Activated CD8-positive, alpha-beta T cell treated with anti-CD3 and anti-CD28 coated beads for 36 hours (primary cell): ENCODE results near the gene SLC22A31. TPM values are rescaled to one million over a fixed set of nuclear protein-coding genes. Genes with fewer than 3 reads are reported as not detected.
A peak's percentile ranks its signal among the peaks of the same experiment; 100 is the strongest.

ENCODE experiments used
- ATAC-seq: fragments of 200-7000 bp; cut with Tn5 transposase; one replicate; pipeline ENCODE4 v1.10.0; 2021; ENCODE audit warnings: mild to moderate bottlenecking, moderate library complexity
- CTCF ChIA-PET: fragments of 350-600 bp; sonication (Branson Sonifier 250); formaldehyde crosslinking; loops from one replicate; lab custom pipeline; 2021; ENCODE audit warnings: antibody characterized with exemption; lab: Charles Lee
- POLR2A ChIA-PET: fragments of 350-600 bp; sonication (Branson Sonifier 250); formaldehyde crosslinking; loops from one replicate; lab custom pipeline; 2021; ENCODE audit warnings: antibody characterized with exemption; lab: Charles Lee
- DNase-seq: peaks from one replicate; pipeline ENCODE4 v3.0.0-alpha.2; 2020
- H3K27ac Mint-ChIP-seq: one replicate; pipeline ENCODE4 v1.8.0; 2021; ENCODE audit warnings: mild to moderate bottlenecking, mixed read lengths
- H3K27me3 Mint-ChIP-seq: one replicate; pipeline ENCODE4 v1.8.0; 2021; ENCODE audit warnings: mixed read lengths
- H3K36me3 Mint-ChIP-seq: one replicate; pipeline ENCODE4 v1.8.0; 2021; ENCODE audit warnings: low read depth, mixed read lengths
- H3K4me1 Mint-ChIP-seq: one replicate; pipeline ENCODE4 v1.8.0; 2021; ENCODE audit warnings: low read depth, mixed read lengths
- H3K4me3 Mint-ChIP-seq: one replicate; pipeline ENCODE4 v1.8.0; 2021; ENCODE audit warnings: mild to moderate bottlenecking, moderate library complexity, mixed read lengths
- H3K9me3 Mint-ChIP-seq: one replicate; pipeline ENCODE4 v1.8.0; 2021; ENCODE audit warnings: mixed read lengths
- intact Hi-C: fragments of 100-400 bp; cut with micrococcal nuclease; formaldehyde crosslinking; loops from one replicate; pipeline ENCODE4 v1.10.0; 2022
- total RNA-seq, 2 experiments: library from RNA; stranded (reverse); gene quantifications; one replicate each; pipeline ENCODE4 v1.2.3, GENCODE V29; 2021
- TF ChIP-seq, protein P1 (sequence below): fragments of 200-600 bp; IDR thresholded peaks from one replicate; pipeline ENCODE4 v1.8.0; 2022; ENCODE audit warnings: antibody characterized with exemption, mild to moderate bottlenecking

SLC22A31 gene
- total RNA-seq, 2 experiments from 2014 or later = 0.16 to 0.20 TPM

DNA sequence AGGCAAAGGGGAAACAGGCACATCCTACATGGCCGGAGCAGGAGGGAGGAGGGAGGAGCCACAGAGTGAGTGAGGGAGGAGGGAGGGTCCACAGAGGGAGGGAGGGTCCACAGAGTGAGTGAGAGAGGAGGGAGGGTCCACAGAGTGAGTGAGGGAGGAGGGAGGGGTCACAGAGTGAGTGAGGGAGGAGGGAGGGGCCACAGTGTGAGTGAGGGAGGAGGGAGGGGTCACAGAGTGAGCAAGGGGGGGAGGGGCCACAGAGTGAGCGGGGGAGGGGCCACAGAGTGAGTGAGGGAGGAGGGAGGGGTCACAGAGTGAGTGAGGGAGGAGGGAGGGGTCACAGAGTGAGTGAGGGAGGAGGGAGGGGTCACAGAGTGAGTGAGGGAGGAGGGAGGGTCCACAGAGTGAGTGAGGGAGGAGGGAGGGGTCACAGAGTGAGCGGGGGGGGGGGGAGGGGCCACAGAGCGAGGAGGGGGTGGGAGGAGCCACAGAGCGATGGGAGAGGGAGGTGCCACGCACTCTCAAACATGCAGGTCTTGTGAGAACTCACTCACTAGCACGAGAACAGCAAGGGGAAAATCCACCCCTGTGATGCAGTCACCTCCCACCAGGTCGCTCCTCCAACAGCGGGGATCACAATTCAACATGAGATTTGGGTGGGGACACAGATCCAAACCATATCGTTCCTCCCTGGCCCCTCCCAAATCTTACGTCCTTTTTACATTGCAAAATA is 53.1 kb downstream of the SLC22A31 start:
- intact Hi-C loops = no loop called here
- peaks cover 35% of the 10 kb centered on the region for H3K36me3 Mint-ChIP-seq
- H3K4me3 Mint-ChIP-seq = no peak overlapping the region
- DNase-seq (peak; percentile 33), ATAC-seq (no peak)
- CTCF ChIA-PET = no interaction called here
- POLR2A ChIA-PET = interaction anchor here (1.1 kb wide), 1 partner anchor 13 kb away, joined by 3 read pairs; no protein-coding TSS in a partner anchor
- H3K9me3 Mint-ChIP-seq = no peaks in the 10 kb centered on the region
- peak overlapping the region; percentile 34 for H3K27ac Mint-ChIP-seq
- peaks cover 7% of the 10 kb centered on the region for H3K4me1 Mint-ChIP-seq
- TF ChIP-seq, protein P1, sequence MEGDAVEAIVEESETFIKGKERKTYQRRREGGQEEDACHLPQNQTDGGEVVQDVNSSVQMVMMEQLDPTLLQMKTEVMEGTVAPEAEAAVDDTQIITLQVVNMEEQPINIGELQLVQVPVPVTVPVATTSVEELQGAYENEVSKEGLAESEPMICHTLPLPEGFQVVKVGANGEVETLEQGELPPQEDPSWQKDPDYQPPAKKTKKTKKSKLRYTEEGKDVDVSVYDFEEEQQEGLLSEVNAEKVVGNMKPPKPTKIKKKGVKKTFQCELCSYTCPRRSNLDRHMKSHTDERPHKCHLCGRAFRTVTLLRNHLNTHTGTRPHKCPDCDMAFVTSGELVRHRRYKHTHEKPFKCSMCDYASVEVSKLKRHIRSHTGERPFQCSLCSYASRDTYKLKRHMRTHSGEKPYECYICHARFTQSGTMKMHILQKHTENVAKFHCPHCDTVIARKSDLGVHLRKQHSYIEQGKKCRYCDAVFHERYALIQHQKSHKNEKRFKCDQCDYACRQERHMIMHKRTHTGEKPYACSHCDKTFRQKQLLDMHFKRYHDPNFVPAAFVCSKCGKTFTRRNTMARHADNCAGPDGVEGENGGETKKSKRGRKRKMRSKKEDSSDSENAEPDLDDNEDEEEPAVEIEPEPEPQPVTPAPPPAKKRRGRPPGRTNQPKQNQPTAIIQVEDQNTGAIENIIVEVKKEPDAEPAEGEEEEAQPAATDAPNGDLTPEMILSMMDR = no peak
- H3K27me3 Mint-ChIP-seq = no peaks in the 10 kb centered on the region

DNA sequence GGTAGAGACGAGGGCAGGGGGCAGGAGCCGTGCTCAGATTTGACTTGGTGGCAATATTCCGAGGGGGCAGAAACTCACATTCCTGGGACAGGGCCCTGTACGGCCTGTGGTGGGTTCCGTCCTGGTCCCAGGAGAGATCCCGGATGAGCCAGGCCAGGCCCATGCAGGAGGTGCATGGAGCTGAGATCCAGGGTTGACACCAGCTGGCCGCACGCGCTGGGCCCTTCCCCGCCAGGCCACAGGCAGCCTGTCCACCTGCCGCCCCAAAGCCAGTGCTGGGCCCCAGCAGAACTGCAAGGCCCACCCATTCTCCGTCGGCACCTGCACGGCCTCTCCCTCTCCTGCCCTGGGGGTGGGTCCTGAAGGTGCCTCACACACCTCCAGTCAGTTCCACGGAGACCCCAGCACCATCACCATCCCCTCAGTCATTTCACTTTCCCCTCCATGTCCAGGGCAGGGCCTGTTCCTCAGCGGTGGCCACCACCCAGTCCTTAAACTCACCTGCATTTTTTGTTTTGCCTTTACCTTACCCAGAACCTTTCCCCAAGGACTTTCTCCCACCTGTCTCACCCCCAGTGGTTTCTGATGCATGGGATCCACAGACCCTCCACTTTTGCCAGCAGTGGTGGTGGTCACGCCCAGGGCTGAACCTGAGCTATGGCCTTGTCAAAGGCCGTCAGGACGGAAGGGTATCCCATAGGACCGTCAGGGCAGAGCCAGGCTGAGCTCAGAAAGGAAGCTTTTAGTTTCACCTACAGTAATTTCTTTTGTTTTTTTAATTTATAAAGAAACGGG is 53.9 kb downstream of the SLC22A31 start:
- Mint-ChIP-seq H3K27me3 (no peaks in the 10 kb centered on the region), H3K4me1 (peaks cover 7% of the 10 kb centered on the region), H3K36me3 (peaks cover 35% of the 10 kb centered on the region), H3K27ac (peak overlapping the region; percentile 27), H3K4me3 (no peak overlapping the region), H3K9me3 (no peaks in the 10 kb centered on the region)
- POLR2A ChIA-PET = interaction anchor here (0.6 to 1.1 kb wide), 3 partner anchors 10 to 39 kb away, joined by 3 read pairs; no protein-coding TSS in a partner anchor
- DNase-seq = no peak
- ATAC-seq = no peak
- TF ChIP-seq, protein P1 = no peak
- intact Hi-C loops = no loop called here
- CTCF ChIA-PET = no interaction called here

Other genes with a start within 250 kb of the SLC22A31 start
- under 1 TPM; 0.14 to 0.34 TPM for gene CBFA2T3, start 223.3 kb downstream of the SLC22A31 start, total RNA-seq
- gene ACSF3, start 106.7 kb downstream of the SLC22A31 start, total RNA-seq = 10 to 100 TPM; 44.6 to 45.9 TPM
- gene CDH15, start 28.8 kb downstream of the SLC22A31 start, total RNA-seq = not detected
- 1 to 10 TPM; 4.3 to 6.2 TPM for gene ZNF778, start 17.2 kb upstream of the SLC22A31 start, total RNA-seq